GM12892 (cell line): ENCODE measurements around the gene NSD1.

Experiments used
- POLR2A ChIP-seq: IDR thresholded peaks from 2 replicates; pipeline ENCODE4 v1.6.1; 2011; ENCODE audit warnings: low read depth, low read length, control low read depth
- POLR2AphosphoS5 ChIP-seq: IDR thresholded peaks from 2 replicates; pipeline ENCODE4 v1.6.1; 2011; ENCODE audit warnings: low read depth, low read length, control low read depth
- TAF1 ChIP-seq: IDR thresholded peaks from 2 replicates; pipeline ENCODE4 v1.6.1; 2011; ENCODE audit warnings: low read depth, mild to moderate bottlenecking, control low read depth, low read length, borderline replicate concordance

GRCh38 chr5:177309351-177310191, 176.0 kb downstream of the NSD1 start:
- TF ChIP-seq POLR2A (no peak), TAF1 (no peak), POLR2AphosphoS5 (no peak)
